ENCODE data around the gene EIF4A3.

DNA sequence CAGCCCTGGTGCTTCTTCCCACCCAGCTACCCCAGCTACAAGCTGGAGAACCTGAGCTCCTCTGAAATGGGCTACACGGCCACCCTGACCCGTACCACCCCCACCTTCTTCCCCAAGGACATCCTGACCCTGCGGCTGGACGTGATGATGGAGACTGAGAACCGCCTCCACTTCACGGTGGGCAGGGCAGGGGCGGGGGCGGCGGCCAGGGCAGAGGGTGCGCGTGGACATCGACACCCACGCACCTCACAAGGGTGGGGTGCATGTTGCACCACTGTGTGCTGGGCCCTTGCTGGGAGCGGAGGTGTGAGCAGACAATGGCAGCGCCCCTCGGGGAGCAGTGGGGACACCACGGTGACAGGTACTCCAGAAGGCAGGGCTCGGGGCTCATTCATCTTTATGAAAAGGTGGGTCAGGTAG lies 42.0 kb downstream of the EIF4A3 start:
- TF ChIP-seq, protein P1, sequence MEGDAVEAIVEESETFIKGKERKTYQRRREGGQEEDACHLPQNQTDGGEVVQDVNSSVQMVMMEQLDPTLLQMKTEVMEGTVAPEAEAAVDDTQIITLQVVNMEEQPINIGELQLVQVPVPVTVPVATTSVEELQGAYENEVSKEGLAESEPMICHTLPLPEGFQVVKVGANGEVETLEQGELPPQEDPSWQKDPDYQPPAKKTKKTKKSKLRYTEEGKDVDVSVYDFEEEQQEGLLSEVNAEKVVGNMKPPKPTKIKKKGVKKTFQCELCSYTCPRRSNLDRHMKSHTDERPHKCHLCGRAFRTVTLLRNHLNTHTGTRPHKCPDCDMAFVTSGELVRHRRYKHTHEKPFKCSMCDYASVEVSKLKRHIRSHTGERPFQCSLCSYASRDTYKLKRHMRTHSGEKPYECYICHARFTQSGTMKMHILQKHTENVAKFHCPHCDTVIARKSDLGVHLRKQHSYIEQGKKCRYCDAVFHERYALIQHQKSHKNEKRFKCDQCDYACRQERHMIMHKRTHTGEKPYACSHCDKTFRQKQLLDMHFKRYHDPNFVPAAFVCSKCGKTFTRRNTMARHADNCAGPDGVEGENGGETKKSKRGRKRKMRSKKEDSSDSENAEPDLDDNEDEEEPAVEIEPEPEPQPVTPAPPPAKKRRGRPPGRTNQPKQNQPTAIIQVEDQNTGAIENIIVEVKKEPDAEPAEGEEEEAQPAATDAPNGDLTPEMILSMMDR (IDR thresholded peaks at IDR 0.05) = no peak
- TF ChIP-seq POLR2A (IDR thresholded peaks at IDR 0.05) = no peak

Data from esophagus squamous epithelium (tissue), 4 donors.